PC-3 (cell line): ENCODE results near the gene TRIM34. TPM values are rescaled to one million over a fixed set of nuclear protein-coding genes. Genes with fewer than 3 reads are reported as not detected.
"Not testable (repeated sequence)": the region's sequence is repeated elsewhere in the genome, so short reads cannot be mapped to it uniquely, and the experiment has no call there.

Experiments
- ATAC-seq: fragments of 200-7000 bp; cut with Tn5 transposase; 2 replicates; pipeline ENCODE4 v1.9.1; 2020; ENCODE audit warnings: mild to moderate bottlenecking, moderate library complexity
- BruUV-seq: library from RNA; stranded (reverse); fragments of 400-500 nt; replicated peaks from 2 replicates; lab custom pipeline; 2021; lab: Mats Ljungman, UMichigan
- CTCF ChIA-PET: fragments of 300-600 bp; sonication (Branson Sonifier 250); formaldehyde crosslinking; loops from one replicate; lab custom pipeline; 2022; ENCODE audit warnings: antibody characterized with exemption; lab: Charles Lee
- POLR2A ChIA-PET: fragments of 300-600 bp; sonication (Branson Sonifier 250); formaldehyde crosslinking; loops from one replicate; lab custom pipeline; 2022; ENCODE audit warnings: antibody characterized with exemption; ENCODE audit not compliant: unreplicated experiment; lab: Charles Lee
- DNase-seq: peaks from one replicate; pipeline ENCODE4 v3.0.0-alpha.2; 2015
- H2AFZ ChIP-seq: fragments of 300-600 bp; sonication (generic); 2 replicates; pipeline ENCODE4 v1.6.0; 2016; ENCODE audit warnings: antibody characterized with exemption, low read length
- H3F3A ChIP-seq: fragments of 300-600 bp; sonication (generic); one replicate; pipeline ENCODE4 v1.6.0; 2017; ENCODE audit warnings: antibody characterized with exemption, low read length, control low read depth, mild to moderate bottlenecking; ENCODE audit not compliant: unreplicated experiment
- H3K27ac ChIP-seq: fragments of 300-600 bp; sonication (generic); 2 replicates; pipeline ENCODE4 v1.5.1; 2016; ENCODE audit warnings: mild to moderate bottlenecking, low read length
- H3K27me3 ChIP-seq: fragments of 300-600 bp; sonication (generic); 2 replicates; pipeline ENCODE4 v1.6.1; 2016; ENCODE audit warnings: low read length, mixed read lengths
- H3K36me3 ChIP-seq: fragments of 300-600 bp; sonication (generic); 2 replicates; pipeline ENCODE4 v1.6.1; 2016; ENCODE audit warnings: low read depth, mixed run types, low read length, mixed read lengths
- H3K4me1 ChIP-seq: fragments of 300-600 bp; sonication (generic); 2 replicates; pipeline ENCODE4 v1.5.1; 2016; ENCODE audit warnings: low read length; ENCODE audit not compliant: insufficient read depth
- H3K4me2 ChIP-seq: fragments of 300-600 bp; sonication (generic); 2 replicates; pipeline ENCODE4 v1.6.0; 2016; ENCODE audit warnings: low read length
- H3K4me3 ChIP-seq: fragments of 300-600 bp; sonication (generic); 2 replicates; pipeline ENCODE4 v1.5.1; 2016; ENCODE audit warnings: mild to moderate bottlenecking, low read length, mixed read lengths
- H3K79me2 ChIP-seq: fragments of 300-600 bp; sonication (generic); 2 replicates; pipeline ENCODE4 v1.6.1; 2017; ENCODE audit warnings: low read length, mixed read lengths
- H3K9ac ChIP-seq: fragments of 300-600 bp; sonication (generic); 2 replicates; pipeline ENCODE4 v1.6.0; 2016; ENCODE audit warnings: mild to moderate bottlenecking, low read length
- H3K9me2 ChIP-seq: fragments of 300-600 bp; sonication (generic); replicated peaks from 2 replicates; pipeline ENCODE4 v1.6.1; 2016; ENCODE audit warnings: mixed run types, low read length, mixed read lengths
- H3K9me3 ChIP-seq: fragments of 300-600 bp; sonication (generic); 2 replicates; pipeline ENCODE4 v1.6.1; 2016; ENCODE audit warnings: low read length, mixed read lengths
- H4K20me1 ChIP-seq: fragments of 300-600 bp; sonication (generic); 2 replicates; pipeline ENCODE4 v1.6.1; 2016; ENCODE audit warnings: low read length, mixed read lengths
- CTCF ChIP-seq: fragments of 300-600 bp; sonication (generic); conservative IDR thresholded peaks from 2 replicates; pipeline ENCODE4 v1.5.1; 2017; ENCODE audit warnings: antibody characterized with exemption, low read depth, mild to moderate bottlenecking, low read length
- EZH2 ChIP-seq: fragments of 300-600 bp; sonication (generic); IDR thresholded peaks from one replicate; pipeline ENCODE4 v1.6.1; 2017; ENCODE audit warnings: antibody characterized with exemption, mild to moderate bottlenecking, low read length; ENCODE audit not compliant: unreplicated experiment
- EZH2phosphoT487 ChIP-seq: fragments of 300-600 bp; sonication (generic); IDR thresholded peaks from 2 replicates; pipeline ENCODE4 v1.6.1; 2018; ENCODE audit warnings: mild to moderate bottlenecking, antibody characterized with exemption, low read length, borderline replicate concordance
- intact Hi-C: fragments of 100-400 bp; cut with micrococcal nuclease; formaldehyde crosslinking; loops from 2 replicates; pipeline ENCODE4 v1.9.0; 2023
- total RNA-seq: library from RNA; depleted of rRNA; stranded (reverse); fragments of >200 nt; gene quantifications from 2 replicates; pipeline ENCODE4 v1.2.3, GENCODE V29; 2014

TRIM34 gene
- total RNA-seq, 1 experiment from 2014 or later: 1.3 TPM

GRCh38 chr11:5643585-5643984 lies 18.8 kb downstream of the TRIM34 start:
- no peaks in the 10 kb centered on the region for H4K20me1 ChIP-seq
- H3K27ac ChIP-seq: no peak overlapping the region
- DNase-seq (no peak), ATAC-seq (no peak)
- H3K36me3 ChIP-seq: no peaks in the 10 kb centered on the region
- H3F3A ChIP-seq: peaks cover 5% of the 10 kb centered on the region
- no peak overlapping the region for H3K9ac ChIP-seq
- H3K27me3 ChIP-seq: no peaks in the 10 kb centered on the region
- intact Hi-C loops: no loop called here
- TF ChIP-seq EZH2phosphoT487 (no peak), EZH2 (no peak), CTCF (no peak)
- no peaks in the 10 kb centered on the region for H3K79me2 ChIP-seq
- POLR2A ChIA-PET: no interaction called here
- H3K4me1 ChIP-seq: no peaks in the 10 kb centered on the region
- no peak overlapping the region for H3K4me3 ChIP-seq
- H3K4me2 ChIP-seq: no peak overlapping the region
- CTCF ChIA-PET: no interaction called here
- BruUV-seq: no TSS peak
- H2AFZ ChIP-seq: no peak overlapping the region
- H3K9me3 ChIP-seq: no peaks in the 10 kb centered on the region
- no peaks in the 10 kb centered on the region for H3K9me2 ChIP-seq

GRCh38 chr11:5646139-5646538 lies 21.3 kb downstream of the TRIM34 start:
- BruUV-seq: no TSS peak
- no peaks in the 10 kb centered on the region for H3F3A ChIP-seq
- H3K4me2 ChIP-seq: no peak overlapping the region
- TF ChIP-seq EZH2phosphoT487 (no peak), CTCF (no peak), EZH2 (no peak)
- H2AFZ ChIP-seq: no peak overlapping the region
- H3K27me3 ChIP-seq: no peaks in the 10 kb centered on the region
- POLR2A ChIA-PET: no interaction called here
- ATAC-seq (no peak), DNase-seq (no peak)
- no peaks in the 10 kb centered on the region for H3K79me2 ChIP-seq
- H3K9me2 ChIP-seq: no peaks in the 10 kb centered on the region
- no peaks in the 10 kb centered on the region for H3K4me1 ChIP-seq
- CTCF ChIA-PET: no interaction called here
- H3K4me3 ChIP-seq: no peak overlapping the region
- intact Hi-C loops: no loop called here
- no peaks in the 10 kb centered on the region for H3K9me3 ChIP-seq
- no peak overlapping the region for H3K27ac ChIP-seq
- H4K20me1 ChIP-seq: no peaks in the 10 kb centered on the region
- no peaks in the 10 kb centered on the region for H3K36me3 ChIP-seq
- no peak overlapping the region for H3K9ac ChIP-seq

- intact Hi-C loops: no loop called here
- BruUV-seq: no TSS peak
- POLR2A ChIA-PET: no interaction called here
Observed at GRCh38 chr11:5655474-5655873, 30.7 kb downstream of the TRIM34 start.

GRCh38 chr11:5656956-5657355 lies 32.2 kb downstream of the TRIM34 start:
- CTCF ChIA-PET, H3F3A ChIP-seq, H3K4me2 ChIP-seq, H3K27ac ChIP-seq, H4K20me1 ChIP-seq, ATAC-seq, H3K9ac ChIP-seq, H3K79me2 ChIP-seq, H3K27me3 ChIP-seq, H3K4me3 ChIP-seq, H3K36me3 ChIP-seq, H2AFZ ChIP-seq, BruUV-seq, POLR2A ChIA-PET, intact Hi-C loops, H3K9me2 ChIP-seq, H3K4me1 ChIP-seq, H3K9me3 ChIP-seq, DNase-seq: not testable (repeated sequence)

More at GRCh38 chr11:5655474-5655873, 30.7 kb downstream of the TRIM34 start:
- H3K4me3 ChIP-seq: no peak overlapping the region
- CTCF ChIA-PET: no interaction called here
- H3K9me3 ChIP-seq: no peaks in the 10 kb centered on the region
- no peaks in the 10 kb centered on the region for H4K20me1 ChIP-seq
- H3K9me2 ChIP-seq: no peaks in the 10 kb centered on the region
- no peak overlapping the region for H3K27ac ChIP-seq
- ATAC-seq (no peak), DNase-seq (no peak)
- H2AFZ ChIP-seq: no peak overlapping the region
- H3K9ac ChIP-seq: no peak overlapping the region
- H3K4me2 ChIP-seq: no peak overlapping the region
- no peaks in the 10 kb centered on the region for H3K36me3 ChIP-seq
- H3F3A ChIP-seq: no peaks in the 10 kb centered on the region
- TF ChIP-seq EZH2 (no peak), EZH2phosphoT487 (no peak), CTCF (no peak)
- H3K27me3 ChIP-seq: no peaks in the 10 kb centered on the region
- H3K79me2 ChIP-seq: no peaks in the 10 kb centered on the region
- no peaks in the 10 kb centered on the region for H3K4me1 ChIP-seq
